HG03025 (cell line): ENCODE measurements around the gene SHC2.
"Not testable (repeated sequence)": the region's sequence is repeated elsewhere in the genome, so short reads cannot be mapped to it uniquely, and the experiment has no call there.

Experiments used
- ATAC-seq: cut with Tn5 transposase; IDR thresholded peaks from one replicate; pipeline ENCODE4 v1.9.1; 2021; ENCODE audit warnings: mild to moderate bottlenecking, moderate library complexity; ENCODE audit not compliant: unreplicated experiment, low FRiP score

Gene SHC2

GRCh38 chr19:450912-451481 is 9.8 kb downstream of the SHC2 start:
- ATAC-seq = not testable (repeated sequence)

- no peak for ATAC-seq
These were observed 10.9 kb downstream of the SHC2 start for GRCh38 chr19:449916-450315.

GRCh38 chr19:447816-448560 is 12.8 kb downstream of the SHC2 start:
- ATAC-seq = no peak

GRCh38 chr19:447064-447426 is 13.8 kb downstream of the SHC2 start:
- ATAC-seq = no peak

- ATAC-seq = no peak
These were observed 16.1 kb downstream of the SHC2 start for GRCh38 chr19:444677-445210.

GRCh38 chr19:443005-443404 is 17.8 kb downstream of the SHC2 start:
- no peak for ATAC-seq

- no peak for ATAC-seq
These were observed 18.7 kb downstream of the SHC2 start for GRCh38 chr19:442085-442484.

- no peak for ATAC-seq
These were observed 19.5 kb downstream of the SHC2 start for GRCh38 chr19:441213-441836.

GRCh38 chr19:440391-441212 is 20.2 kb downstream of the SHC2 start:
- ATAC-seq = no peak

- ATAC-seq = no peak
These were observed 21.5 kb downstream of the SHC2 start for GRCh38 chr19:439167-439900.

GRCh38 chr19:438416-438958 is 22.3 kb downstream of the SHC2 start:
- ATAC-seq = no peak

GRCh38 chr19:437041-437440 is 23.8 kb downstream of the SHC2 start:
- ATAC-seq = no peak

GRCh38 chr19:436413-436950 is 24.4 kb downstream of the SHC2 start:
- no peak for ATAC-seq

- no peak for ATAC-seq
These were observed 25.0 kb downstream of the SHC2 start for GRCh38 chr19:435707-436412.

GRCh38 chr19:435056-435706 is 25.7 kb downstream of the SHC2 start:
- no peak for ATAC-seq

GRCh38 chr19:434152-434960 is 26.5 kb downstream of the SHC2 start:
- no peak for ATAC-seq

- ATAC-seq = no peak
These were observed 30.1 kb downstream of the SHC2 start for GRCh38 chr19:430701-431100.

GRCh38 chr19:428149-428548 is 32.7 kb downstream of the SHC2 start:
- ATAC-seq = no peak
